ENCODE results near the gene IL6ST.

IL6ST gene

DNA sequence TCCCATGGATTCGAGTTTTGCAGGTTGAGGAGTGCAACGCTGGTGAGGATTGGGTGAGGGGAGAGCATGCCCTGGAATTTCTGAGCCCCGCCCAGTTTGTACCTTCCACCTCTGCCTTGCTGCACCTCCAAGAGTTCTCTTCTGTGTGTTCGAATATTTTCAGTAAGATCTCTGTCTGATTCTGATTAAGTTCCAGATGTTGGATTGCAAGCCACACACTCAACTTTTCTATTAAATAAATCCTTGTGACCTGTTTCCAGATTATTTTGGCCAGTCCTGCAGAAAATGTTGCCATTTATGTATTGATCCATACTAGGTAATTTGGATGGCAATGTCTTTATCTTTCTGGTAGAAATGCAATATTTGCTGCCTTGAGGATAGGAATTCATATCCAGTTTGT lies 89.5 kb downstream of the IL6ST start:
- no peaks in the 10 kb centered on the region for H3K36me3 ChIP-seq (ENCODE audit: control insufficient read depth in 2 of 2, insufficient read depth in 1 of 2, low read length in 2 of 2)
- ChIA-PET CTCF (no interaction called here), POLR2A (no interaction called here)
- no peaks in the 10 kb centered on the region for H3K9me3 ChIP-seq (ENCODE audit: control insufficient read depth, insufficient read depth, low read depth, low read length)
- TF ChIP-seq ZXDB (tag by site-specific recombination; IDR thresholded peaks at IDR 0.05) (no peak), ZNF155 (tag by site-specific recombination; IDR thresholded peaks at IDR 0.05) (no peak), ZSCAN23 (tag by site-specific recombination; IDR thresholded peaks at IDR 0.05) (no peak), ZNF335 (tag by site-specific recombination; conservative IDR thresholded peaks at IDR 0.05) (no peak), KLF10 (tag by site-specific recombination; IDR thresholded peaks at IDR 0.05) (no peak), ZIC2 (tag by site-specific recombination; IDR thresholded peaks at IDR 0.05) (no peak), ZNF654 (tag by site-specific recombination; IDR thresholded peaks at IDR 0.05; ENCODE audit: low read depth) (no peak), ZNF585B (tag by site-specific recombination; IDR thresholded peaks at IDR 0.05) (no peak), WT1 (tag by site-specific recombination; IDR thresholded peaks at IDR 0.05) (no peak), ZNF548 (tag by site-specific recombination; IDR thresholded peaks at IDR 0.05) (no peak), GLI4 (tag by site-specific recombination; IDR thresholded peaks at IDR 0.05) (no peak), ZNF391 (tag by site-specific recombination; IDR thresholded peaks at IDR 0.05; ENCODE audit: borderline replicate concordance, low read depth) (no peak), ZNF311 (tag by site-specific recombination; IDR thresholded peaks at IDR 0.05; ENCODE audit: borderline replicate concordance) (no peak)
- TF ChIP-seq, protein P1, sequence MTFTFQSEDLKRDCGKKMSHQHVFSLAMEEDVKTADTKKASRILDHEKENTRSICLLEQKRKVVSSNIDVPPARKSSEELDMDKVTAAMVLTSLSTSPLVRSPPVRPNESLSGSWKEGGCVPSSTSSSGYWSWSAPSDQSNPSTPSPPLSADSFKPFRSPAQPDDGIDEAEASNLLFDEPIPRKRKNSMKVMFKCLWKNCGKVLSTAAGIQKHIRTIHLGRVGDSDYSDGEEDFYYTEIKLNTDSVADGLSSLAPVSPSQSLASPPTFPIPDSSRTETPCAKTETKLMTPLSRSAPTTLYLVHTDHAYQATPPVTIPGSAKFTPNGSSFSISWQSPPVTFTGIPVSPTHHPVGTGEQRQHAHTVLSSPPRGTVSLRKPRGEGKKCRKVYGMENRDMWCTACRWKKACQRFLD (tag by site-specific recombination; IDR thresholded peaks at IDR 0.05), result no peak
- TF ChIP-seq, protein P2, sequence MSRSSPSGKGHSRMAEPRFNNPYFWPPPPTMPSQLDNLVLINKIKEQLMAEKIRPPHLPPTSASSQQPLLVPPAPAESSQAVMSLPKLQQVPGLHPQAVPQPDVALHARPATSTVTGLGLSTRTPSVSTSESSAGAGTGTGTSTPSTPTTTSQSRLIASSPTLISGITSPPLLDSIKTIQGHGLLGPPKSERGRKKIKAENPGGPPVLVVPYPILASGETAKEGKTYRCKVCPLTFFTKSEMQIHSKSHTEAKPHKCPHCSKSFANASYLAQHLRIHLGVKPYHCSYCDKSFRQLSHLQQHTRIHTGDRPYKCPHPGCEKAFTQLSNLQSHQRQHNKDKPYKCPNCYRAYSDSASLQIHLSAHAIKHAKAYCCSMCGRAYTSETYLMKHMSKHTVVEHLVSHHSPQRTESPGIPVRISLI (tag by site-specific recombination; IDR thresholded peaks at IDR 0.05), result no peak
- TF ChIP-seq, protein P3, sequence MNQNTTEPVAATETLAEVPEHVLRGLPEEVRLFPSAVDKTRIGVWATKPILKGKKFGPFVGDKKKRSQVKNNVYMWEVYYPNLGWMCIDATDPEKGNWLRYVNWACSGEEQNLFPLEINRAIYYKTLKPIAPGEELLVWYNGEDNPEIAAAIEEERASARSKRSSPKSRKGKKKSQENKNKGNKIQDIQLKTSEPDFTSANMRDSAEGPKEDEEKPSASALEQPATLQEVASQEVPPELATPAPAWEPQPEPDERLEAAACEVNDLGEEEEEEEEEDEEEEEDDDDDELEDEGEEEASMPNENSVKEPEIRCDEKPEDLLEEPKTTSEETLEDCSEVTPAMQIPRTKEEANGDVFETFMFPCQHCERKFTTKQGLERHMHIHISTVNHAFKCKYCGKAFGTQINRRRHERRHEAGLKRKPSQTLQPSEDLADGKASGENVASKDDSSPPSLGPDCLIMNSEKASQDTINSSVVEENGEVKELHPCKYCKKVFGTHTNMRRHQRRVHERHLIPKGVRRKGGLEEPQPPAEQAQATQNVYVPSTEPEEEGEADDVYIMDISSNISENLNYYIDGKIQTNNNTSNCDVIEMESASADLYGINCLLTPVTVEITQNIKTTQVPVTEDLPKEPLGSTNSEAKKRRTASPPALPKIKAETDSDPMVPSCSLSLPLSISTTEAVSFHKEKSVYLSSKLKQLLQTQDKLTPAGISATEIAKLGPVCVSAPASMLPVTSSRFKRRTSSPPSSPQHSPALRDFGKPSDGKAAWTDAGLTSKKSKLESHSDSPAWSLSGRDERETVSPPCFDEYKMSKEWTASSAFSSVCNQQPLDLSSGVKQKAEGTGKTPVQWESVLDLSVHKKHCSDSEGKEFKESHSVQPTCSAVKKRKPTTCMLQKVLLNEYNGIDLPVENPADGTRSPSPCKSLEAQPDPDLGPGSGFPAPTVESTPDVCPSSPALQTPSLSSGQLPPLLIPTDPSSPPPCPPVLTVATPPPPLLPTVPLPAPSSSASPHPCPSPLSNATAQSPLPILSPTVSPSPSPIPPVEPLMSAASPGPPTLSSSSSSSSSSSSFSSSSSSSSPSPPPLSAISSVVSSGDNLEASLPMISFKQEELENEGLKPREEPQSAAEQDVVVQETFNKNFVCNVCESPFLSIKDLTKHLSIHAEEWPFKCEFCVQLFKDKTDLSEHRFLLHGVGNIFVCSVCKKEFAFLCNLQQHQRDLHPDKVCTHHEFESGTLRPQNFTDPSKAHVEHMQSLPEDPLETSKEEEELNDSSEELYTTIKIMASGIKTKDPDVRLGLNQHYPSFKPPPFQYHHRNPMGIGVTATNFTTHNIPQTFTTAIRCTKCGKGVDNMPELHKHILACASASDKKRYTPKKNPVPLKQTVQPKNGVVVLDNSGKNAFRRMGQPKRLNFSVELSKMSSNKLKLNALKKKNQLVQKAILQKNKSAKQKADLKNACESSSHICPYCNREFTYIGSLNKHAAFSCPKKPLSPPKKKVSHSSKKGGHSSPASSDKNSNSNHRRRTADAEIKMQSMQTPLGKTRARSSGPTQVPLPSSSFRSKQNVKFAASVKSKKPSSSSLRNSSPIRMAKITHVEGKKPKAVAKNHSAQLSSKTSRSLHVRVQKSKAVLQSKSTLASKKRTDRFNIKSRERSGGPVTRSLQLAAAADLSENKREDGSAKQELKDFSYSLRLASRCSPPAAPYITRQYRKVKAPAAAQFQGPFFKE (tag by site-specific recombination; IDR thresholded peaks at IDR 0.05; ENCODE audit: borderline replicate concordance), result no peak
- H3K4me3 ChIP-seq (ENCODE audit: low read depth, low read length), result no peak overlapping the region
- no peak overlapping the region for H3K27ac ChIP-seq (ENCODE audit: extremely low read depth, low read depth, low read length)
- no peaks in the 10 kb centered on the region for H3K4me1 ChIP-seq (ENCODE audit: control insufficient read depth, insufficient read depth, low read length)

DNA sequence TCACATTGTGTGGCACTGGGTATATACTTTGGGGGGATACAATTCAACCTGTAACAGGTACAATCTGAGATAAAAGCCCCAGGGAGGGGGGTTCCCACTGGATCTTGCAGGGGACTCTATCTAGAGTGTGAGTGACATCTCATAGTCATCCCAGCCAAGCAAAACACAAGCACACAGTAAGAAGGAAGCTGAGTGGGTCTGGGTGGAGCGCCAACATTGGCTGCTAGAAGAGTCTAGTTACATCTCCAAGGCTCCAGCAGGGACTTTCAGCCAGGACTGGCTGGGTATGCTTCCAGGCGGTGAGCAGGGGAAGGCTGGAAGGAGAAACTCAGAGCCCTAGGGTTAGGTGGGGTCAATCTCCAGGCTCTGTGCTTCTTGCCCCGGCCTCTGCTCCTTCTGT lies 90.6 kb downstream of the IL6ST start:
- H3K27ac ChIP-seq (ENCODE audit: extremely low read depth, low read depth, low read length), result no peak overlapping the region
- no peaks in the 10 kb centered on the region for H3K36me3 ChIP-seq (ENCODE audit: control insufficient read depth in 2 of 2, insufficient read depth in 1 of 2, low read length in 2 of 2)
- POLR2A ChIA-PET, result no interaction called here
- CTCF ChIA-PET, result interaction anchor here (1.7 kb wide), 1 partner anchor 32 kb away, joined by 3 read pairs; no protein-coding TSS in a partner anchor
- H3K9me3 ChIP-seq (ENCODE audit: control insufficient read depth, insufficient read depth, low read depth, low read length), result no peaks in the 10 kb centered on the region
- H3K4me1 ChIP-seq (ENCODE audit: control insufficient read depth, insufficient read depth, low read length), result no peaks in the 10 kb centered on the region
- H3K4me3 ChIP-seq (ENCODE audit: low read depth, low read length), result no peak overlapping the region
- TF ChIP-seq ZNF239 (tag by site-specific recombination; IDR thresholded peaks at IDR 0.05), result no peak
- TF ChIP-seq, protein P4, sequence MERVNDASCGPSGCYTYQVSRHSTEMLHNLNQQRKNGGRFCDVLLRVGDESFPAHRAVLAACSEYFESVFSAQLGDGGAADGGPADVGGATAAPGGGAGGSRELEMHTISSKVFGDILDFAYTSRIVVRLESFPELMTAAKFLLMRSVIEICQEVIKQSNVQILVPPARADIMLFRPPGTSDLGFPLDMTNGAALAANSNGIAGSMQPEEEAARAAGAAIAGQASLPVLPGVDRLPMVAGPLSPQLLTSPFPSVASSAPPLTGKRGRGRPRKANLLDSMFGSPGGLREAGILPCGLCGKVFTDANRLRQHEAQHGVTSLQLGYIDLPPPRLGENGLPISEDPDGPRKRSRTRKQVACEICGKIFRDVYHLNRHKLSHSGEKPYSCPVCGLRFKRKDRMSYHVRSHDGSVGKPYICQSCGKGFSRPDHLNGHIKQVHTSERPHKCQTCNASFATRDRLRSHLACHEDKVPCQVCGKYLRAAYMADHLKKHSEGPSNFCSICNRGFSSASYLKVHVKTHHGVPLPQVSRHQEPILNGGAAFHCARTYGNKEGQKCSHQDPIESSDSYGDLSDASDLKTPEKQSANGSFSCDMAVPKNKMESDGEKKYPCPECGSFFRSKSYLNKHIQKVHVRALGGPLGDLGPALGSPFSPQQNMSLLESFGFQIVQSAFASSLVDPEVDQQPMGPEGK (tag by site-specific recombination; IDR thresholded peaks at IDR 0.05), result no peak
- TF ChIP-seq, protein P5, sequence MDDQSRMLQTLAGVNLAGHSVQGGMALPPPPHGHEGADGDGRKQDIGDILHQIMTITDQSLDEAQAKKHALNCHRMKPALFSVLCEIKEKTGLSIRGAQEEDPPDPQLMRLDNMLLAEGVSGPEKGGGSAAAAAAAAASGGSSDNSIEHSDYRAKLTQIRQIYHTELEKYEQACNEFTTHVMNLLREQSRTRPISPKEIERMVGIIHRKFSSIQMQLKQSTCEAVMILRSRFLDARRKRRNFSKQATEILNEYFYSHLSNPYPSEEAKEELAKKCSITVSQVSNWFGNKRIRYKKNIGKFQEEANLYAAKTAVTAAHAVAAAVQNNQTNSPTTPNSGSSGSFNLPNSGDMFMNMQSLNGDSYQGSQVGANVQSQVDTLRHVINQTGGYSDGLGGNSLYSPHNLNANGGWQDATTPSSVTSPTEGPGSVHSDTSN (CRISPR knock-in tag; IDR thresholded peaks at IDR 0.05), result no peak
- TF ChIP-seq, protein P6, sequence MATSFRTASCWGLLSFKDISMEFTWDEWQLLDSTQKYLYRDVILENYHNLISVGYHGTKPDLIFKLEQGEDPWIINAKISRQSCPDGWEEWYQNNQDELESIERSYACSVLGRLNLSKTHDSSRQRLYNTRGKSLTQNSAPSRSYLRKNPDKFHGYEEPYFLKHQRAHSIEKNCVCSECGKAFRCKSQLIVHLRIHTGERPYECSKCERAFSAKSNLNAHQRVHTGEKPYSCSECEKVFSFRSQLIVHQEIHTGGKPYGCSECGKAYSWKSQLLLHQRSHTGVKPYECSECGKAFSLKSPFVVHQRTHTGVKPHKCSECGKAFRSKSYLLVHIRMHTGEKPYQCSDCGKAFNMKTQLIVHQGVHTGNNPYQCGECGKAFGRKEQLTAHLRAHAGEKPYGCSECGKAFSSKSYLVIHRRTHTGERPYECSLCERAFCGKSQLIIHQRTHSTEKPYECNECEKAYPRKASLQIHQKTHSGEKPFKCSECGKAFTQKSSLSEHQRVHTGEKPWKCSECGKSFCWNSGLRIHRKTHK (tag by site-specific recombination; IDR thresholded peaks at IDR 0.05), result no peak
- TF ChIP-seq, protein P7, sequence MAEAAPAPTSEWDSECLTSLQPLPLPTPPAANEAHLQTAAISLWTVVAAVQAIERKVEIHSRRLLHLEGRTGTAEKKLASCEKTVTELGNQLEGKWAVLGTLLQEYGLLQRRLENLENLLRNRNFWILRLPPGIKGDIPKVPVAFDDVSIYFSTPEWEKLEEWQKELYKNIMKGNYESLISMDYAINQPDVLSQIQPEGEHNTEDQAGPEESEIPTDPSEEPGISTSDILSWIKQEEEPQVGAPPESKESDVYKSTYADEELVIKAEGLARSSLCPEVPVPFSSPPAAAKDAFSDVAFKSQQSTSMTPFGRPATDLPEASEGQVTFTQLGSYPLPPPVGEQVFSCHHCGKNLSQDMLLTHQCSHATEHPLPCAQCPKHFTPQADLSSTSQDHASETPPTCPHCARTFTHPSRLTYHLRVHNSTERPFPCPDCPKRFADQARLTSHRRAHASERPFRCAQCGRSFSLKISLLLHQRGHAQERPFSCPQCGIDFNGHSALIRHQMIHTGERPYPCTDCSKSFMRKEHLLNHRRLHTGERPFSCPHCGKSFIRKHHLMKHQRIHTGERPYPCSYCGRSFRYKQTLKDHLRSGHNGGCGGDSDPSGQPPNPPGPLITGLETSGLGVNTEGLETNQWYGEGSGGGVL (tag by site-specific recombination; IDR thresholded peaks at IDR 0.05), result no peak

Measured in HEK293 (cell line).